Middle frontal gyrus (tissue), 1 donor: Measurements from ENCODE around the gene ZNF609.

Experiments used
- DNase-seq: peaks from one replicate; pipeline ENCODE4 v3.0.0-alpha.2; 2015; ENCODE audit warnings: low spot score; ENCODE audit errors: extremely low spot score

Gene ZNF609

DNA sequence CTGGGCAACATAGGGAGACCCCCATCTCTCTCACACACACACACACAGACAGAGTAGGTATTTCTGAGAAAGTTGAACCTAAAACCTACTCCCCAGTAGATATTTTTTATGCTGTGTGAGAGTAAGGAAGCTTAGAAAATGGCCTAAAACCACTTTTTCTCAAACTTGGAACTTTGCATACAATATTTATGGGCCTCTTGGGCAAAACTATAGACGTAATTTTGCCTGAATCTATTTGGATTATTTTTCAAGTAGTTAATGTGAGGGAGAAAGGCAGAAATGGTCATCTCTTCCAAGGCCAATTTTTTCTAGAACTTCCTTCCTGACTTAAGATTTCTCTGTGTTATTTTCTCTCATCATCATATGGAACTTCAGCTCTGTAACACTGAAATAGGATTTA is 81.7 kb downstream of the ZNF609 start:
- no peak for DNase-seq

GRCh38 chr15:64544450-64544849 is 84.1 kb downstream of the ZNF609 start:
- DNase-seq = no peak

GRCh38 chr15:64547275-64547674 is 86.9 kb downstream of the ZNF609 start:
- no peak for DNase-seq

- no peak for DNase-seq
Observed at GRCh38 chr15:64548235-64548634, 87.9 kb downstream of the ZNF609 start.

GRCh38 chr15:64549860-64550259 is 89.5 kb downstream of the ZNF609 start:
- no peak for DNase-seq

- DNase-seq = no peak
Observed at GRCh38 chr15:64552281-64552948, 92.0 kb downstream of the ZNF609 start.

DNA sequence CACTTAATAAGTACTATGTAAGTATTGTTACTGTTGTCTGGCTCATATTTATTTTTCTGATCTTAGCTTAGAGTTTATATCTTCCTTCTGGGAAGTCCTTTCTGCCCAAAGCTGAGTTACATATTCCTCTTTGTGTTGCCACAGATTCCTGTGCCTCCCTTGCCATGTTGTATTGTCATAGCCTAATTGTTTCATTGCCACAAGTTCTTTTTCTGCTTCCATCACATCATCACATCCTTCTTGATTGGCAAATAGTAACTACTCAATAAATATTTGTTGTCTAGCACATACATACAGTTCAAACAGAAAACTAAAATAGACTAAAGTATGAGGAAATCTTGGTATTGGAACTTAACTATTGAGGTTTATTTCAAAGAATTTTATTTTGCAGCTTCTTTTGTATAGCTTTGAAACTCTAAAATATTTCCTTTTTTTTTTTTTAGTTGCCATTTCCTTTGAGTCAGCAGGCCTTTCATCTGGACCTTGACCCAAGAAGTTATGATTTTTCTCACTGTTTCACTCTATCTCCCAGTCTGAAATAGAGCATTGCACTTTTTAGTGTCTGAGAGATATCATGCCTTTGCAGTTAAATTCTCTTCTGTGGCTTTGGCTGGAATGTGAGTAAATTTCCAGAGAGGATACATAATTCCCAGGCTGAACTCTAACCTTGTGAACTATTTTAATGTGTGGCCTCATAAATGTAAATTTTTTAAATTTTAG is 98.2 kb downstream of the ZNF609 start:
- no peak for DNase-seq

GRCh38 chr15:64559243-64559642 is 98.9 kb downstream of the ZNF609 start:
- no peak for DNase-seq

- DNase-seq = no peak
Observed at GRCh38 chr15:64560501-64560900, 100.1 kb downstream of the ZNF609 start.

GRCh38 chr15:64560998-64561397 is 100.6 kb downstream of the ZNF609 start:
- DNase-seq = no peak

GRCh38 chr15:64562003-64562640 is 101.7 kb downstream of the ZNF609 start:
- DNase-seq = no peak

DNA sequence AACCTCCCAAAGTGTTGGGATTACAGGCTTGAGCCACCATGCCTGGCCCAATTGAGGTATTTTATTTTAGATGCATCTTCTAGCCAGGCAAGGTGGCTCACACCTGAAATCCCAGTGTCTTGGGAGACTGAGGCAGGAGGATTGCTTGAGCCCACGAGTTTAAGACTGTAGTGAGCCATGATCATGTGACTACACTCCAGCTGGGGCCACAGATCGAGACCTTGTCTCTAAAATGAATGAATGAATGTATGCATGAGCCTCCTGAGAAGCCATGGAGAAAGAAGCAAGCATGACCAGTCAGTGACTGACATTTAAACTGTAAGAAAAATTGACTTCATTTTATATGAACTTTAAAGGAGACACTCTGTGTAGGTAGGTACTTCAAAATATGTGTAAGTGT is 105.7 kb downstream of the ZNF609 start:
- DNase-seq = no peak

DNA sequence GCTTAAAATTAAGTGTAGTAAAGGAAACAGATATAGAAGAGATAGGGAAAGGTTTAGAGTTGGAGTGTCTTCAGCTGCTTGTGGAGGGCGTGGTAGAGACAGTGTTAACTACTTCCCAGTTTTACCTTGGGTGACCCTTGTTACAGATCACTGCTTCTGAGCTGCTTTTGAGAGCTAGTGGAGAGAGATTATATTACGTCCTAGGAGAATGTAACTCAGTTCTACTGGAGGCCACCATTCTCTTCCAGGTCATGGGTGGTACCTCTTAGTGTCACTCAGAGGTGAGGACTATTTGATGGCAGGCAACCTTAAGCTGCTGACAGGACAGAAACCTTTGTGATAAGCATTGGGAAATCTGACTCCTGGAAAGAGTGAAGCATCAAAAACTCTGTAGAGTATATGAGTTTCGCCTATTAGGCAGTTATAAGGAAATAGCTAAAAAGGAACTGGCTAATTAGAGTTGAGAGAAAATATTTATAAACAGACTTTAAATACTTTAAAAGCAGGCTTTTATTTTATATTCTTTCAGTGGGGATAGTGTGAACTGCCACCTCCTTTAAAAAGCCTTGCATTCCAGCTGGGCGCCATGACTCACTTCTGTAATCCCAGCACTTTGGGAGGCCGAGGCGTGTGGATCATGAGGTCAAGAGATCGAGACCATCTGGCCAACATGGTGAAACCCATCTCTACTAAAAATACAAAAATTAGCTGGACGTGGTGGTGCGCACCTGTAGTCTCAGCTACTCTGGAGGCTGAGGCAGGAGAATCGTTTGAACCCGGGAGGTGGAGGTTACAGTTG is 106.5 kb downstream of the ZNF609 start:
- no peak for DNase-seq

GRCh38 chr15:64568765-64569164 is 108.4 kb downstream of the ZNF609 start:
- DNase-seq = no peak

DNA sequence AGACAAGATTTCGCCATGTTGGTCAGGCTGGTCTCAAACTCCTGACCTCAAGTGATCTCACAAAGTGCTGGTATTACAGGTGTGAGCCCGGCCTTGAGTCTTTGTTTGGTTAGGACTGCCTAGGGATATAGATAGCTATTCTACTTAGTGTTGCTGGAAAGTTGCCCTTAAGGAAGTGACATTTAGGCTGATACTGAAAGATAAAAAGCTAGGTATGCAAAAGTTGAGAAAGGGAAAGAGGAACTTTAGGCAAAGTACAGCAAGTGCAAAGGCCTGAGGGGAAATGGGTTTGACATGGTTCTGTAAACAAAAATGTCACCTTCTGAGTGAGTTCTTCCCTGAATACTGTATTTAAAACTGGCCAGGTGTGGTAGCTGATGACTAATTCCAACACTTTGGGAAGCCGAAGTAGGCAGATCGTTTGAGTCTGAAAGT is 111.5 kb downstream of the ZNF609 start:
- no peak for DNase-seq

DNA sequence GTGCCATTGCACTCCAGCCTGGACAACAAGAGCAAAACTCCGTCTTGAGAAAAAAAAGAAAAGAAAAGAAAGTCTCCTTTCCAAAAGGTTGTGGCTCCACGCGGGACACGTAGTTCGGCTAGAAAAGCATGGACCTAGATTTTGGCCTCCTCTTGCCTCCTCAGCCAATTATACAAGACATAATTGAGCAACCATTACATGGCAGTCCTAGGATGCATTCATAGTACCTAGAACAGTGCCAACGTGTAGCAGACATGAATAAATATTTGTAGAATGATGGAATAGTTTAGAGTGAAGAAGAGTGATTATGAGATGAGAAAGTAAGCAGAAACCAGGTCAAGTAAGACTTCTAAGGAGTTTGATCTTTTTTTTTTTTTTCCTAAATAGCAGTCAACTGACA is 112.5 kb downstream of the ZNF609 start:
- no peak for DNase-seq

GRCh38 chr15:64574301-64575017 is 114.1 kb downstream of the ZNF609 start:
- no peak for DNase-seq

- DNase-seq = no peak
Observed at GRCh38 chr15:64580696-64581407, 120.5 kb downstream of the ZNF609 start.

DNA sequence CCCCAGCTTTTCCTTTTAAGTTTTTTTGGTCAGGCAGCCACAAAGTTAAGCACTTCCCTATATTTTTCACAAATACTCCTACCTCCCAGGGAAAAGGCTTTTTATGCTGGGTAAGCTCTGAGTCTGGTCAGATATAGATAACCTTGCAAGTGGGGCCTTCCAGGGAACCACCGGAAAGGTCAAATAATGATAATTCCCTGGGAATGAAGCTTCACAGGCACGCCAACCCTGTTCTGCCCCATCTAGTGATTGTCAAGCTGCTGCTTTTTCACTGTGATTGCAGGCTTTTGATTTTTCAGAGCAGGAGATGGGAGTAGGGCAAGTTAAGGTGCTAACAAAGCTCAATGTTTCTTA is 121.0 kb downstream of the ZNF609 start:
- no peak for DNase-seq

- DNase-seq = no peak
Observed at GRCh38 chr15:64582202-64582601, 121.8 kb downstream of the ZNF609 start.

- no peak for DNase-seq
Observed at GRCh38 chr15:64583519-64583918, 123.1 kb downstream of the ZNF609 start.
